Kidney glomerular epithelial cell (primary cell): ENCODE data around the gene CLIP2.
A peak's percentile ranks its signal among the peaks of the same experiment; 100 is the strongest.
"Not testable (repeated sequence)": the region's sequence is repeated elsewhere in the genome, so short reads cannot be mapped to it uniquely, and the experiment has no call there.

Source experiments
- DNase-seq: peaks from one replicate; lab custom pipeline; 2025; lab: John Stamatoyannopoulos, UW

CLIP2 gene

DNA sequence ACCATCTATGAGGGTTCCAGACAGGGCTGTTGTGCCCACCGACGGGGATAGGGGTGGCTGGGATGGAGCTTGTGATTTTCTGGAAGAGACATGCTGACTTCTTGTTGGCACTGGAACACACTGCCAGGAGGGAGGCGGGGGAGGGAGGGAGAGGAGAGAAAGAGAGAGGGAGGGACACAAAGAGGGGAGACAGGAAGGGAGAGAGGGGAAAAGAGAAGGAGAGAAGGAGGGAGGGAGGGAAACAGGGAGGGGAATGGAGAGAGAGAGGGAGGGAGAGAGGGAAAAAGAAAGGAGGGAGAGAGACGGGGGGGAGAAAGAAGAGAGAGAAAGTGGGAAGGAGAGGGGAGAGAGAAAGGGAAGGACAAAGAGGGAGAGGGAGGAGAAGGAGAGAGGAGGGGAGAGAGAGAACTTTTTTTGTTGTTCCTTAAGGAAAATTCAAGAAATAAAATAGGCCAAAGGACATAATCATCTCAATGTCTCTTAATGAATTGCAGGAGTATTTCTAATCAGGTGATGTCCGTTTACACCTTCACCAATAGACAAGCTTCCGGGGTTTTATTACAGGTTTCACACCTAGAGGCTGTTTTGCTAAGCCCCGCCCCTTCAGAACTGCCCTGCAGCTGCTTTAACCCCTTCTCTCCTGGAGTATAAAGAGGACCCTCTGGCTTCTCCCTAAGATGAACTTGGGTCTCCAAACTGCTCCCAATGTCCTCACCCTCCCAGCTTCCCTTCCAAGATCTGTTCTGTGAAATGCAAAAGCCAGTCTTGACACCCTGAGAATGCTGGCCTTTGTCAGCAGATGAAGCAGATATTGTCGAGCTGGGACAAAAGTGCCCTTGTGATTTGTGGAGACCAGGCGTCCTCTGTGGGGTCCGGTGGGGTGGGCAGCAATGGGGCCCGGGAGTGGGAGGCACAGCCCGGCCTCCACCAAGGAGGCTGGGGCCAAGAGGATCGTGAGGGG is 82.5 kb downstream of the CLIP2 start:
- no peak for DNase-seq

DNA sequence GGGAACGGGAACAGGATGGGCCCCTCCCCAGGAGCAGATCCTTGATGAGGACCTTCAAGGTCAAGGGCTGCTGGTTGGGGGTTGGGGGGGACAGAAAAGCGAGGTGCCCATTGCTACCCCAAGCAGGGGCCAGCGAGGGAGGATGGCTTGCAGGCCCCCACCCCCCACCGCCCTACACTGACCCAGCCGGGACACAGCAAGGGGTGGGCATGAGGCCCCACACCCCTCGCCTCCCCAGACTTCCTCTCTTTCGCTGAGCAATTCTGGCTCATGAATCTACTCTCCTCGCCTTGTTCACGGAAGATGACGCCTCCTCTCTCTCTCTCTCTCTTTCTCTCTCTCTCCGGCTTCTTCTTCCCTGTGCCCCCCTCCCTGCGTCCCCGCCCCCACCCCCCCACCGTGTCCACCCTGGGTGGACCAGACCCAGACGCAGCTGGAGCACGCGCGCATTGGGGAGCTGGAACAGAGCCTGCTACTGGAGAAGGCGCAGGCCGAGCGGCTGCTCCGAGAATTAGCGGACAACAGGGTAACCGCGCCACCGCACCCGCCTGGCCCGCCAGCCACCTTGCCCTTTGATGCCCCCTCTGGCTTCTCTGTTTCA is 83.4 kb downstream of the CLIP2 start:
- no peak for DNase-seq

DNA sequence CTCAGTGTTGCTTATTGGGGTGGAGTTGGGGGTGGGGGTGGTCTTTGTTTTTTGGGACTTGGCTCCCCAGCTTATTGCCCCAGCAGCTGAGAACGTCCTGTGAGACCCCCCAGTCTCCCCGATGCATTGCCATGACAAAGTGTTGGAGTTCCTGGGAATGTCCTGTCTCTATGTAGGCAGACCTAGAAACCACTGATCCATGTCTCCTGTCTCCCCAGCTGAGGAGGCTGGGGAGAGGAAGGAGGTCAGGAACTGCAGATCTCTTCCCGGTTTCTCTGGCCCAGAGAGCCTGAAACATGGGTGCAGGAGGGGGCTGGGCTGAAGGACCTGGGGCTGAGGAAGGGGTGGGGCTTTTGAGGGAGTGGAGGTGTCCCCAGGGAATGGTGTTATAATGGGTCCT is 84.3 kb downstream of the CLIP2 start:
- no peak for DNase-seq

DNA sequence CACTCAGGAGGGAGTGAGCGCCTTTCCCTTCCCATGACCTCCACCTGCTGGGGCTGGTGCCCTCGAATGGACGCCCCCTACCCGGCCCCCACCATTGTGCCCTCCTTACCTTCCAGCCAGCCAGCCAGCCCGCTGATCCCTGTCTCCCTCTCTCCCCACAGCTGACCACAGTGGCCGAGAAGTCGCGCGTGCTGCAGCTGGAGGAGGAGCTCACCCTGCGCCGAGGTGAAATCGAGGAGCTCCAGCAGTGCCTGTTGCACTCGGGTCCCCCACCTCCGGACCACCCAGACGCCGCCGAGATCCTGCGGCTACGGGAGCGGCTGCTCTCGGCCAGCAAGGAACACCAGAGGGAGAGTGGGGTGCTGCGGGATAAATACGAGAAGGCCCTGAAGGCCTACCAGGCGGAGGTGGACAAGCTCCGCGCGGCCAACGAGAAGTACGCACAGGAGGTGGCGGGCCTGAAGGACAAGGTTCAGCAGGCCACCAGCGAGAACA is 86.6 kb downstream of the CLIP2 start:
- DNase-seq = no peak

DNA sequence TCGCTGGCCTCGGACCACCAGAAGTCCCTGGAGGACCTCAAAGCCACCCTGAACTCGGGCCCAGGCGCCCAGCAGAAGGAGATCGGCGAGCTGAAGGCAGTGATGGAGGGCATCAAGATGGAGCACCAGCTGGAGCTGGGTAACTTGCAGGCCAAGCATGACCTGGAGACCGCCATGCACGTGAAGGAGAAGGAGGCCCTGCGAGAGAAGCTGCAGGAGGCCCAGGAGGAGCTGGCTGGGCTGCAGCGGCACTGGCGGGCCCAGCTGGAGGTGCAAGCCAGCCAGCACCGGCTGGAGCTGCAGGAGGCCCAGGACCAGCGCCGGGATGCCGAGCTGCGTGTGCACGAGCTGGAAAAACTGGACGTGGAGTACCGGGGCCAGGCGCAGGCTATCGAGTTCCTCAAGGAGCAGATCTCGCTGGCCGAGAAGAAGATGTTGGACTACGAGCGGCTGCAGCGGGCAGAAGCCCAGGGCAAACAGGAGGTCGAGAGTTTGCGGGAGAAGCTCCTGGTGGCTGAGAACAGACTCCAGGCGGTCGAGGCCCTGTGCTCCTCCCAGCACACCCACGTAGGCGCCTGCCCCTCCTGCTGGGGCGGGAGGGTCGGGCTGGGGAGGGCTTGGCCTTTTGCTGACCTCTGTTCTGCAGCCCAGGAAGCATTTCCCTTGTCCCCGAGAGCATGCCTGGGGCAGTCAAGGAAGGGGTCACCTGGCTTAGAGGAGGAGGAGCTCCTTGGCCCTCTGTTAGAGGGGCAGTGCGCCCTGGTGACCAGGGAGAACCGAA is 87.2 kb downstream of the CLIP2 start:
- DNase-seq = no peak

DNA sequence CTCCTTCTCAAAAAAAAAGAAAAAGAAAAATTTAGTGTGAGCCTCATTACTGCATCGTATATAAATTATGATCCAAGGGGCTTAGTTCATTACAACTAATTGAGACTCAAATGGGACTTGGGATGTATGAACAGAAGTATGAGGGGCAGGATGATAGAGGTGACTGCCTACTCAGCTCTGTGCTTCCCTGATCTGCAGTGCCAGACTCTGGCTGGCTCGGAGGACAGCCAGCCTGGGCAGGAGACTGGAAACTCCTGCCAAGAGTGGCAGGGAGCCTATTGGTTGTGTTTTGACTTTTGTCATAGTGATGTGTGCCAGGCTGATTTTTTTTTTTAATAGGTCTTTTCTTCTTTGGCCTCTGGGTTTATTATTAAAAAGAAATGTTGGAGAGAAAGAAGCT is 90.7 kb downstream of the CLIP2 start:
- DNase-seq = no peak

DNA sequence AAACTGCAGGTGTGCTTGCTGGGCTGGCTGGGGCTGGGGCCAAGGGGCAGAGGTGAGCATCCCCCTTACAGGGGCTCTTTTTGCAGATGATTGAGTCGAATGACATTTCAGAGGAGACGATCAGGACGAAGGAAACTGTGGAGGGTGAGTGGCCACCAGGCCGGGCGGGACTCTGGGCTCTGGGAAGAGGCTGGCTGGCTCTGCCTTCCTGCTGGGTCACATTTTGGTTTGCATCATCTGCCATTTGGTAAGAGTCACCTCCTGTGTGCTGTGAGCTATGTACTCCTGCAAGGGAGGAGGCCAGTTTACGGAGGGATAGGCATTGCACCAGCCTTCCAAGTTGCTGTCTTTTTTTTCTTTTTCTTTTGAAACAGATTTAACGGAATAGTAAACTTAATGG is 91.5 kb downstream of the CLIP2 start:
- DNase-seq = no peak

DNA sequence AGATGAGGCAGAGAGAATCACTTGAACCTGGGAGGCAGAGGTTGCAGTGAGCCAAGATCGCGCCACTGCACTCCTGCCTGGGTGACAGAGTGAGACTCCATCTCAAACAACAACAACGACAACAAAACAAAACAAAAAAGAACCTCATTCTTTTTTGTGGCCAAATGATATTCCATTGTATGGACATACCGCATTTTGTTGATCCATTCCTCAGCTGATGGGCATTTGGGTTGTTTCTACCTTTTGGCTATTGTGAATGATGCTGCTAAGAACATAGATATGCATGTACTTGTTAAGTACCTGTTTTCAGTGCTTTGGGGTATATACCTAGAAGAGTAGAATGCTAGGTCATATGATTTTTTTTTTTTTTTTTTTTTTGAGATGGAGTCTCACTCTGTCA is 94.9 kb downstream of the CLIP2 start:
- DNase-seq = not testable (repeated sequence)

DNA sequence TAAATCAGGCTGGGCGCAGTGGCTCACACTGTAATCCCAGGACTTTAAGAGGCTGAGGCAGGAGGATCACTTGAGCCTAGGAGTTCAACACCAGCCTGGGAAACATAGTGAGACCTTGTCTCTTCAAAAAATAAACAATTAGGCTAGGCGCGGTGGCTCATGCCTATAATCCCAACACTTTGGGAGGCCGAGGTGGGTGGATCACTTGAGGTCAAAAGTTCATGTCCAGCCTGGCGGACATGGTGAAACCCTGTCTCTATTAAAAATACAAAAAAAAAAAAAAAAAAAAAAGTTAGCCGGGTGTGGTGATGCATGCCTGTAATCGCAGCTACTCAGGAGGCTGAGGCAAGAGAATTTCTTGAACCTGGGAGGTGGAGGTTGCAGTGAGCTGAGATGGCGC is 95.6 kb downstream of the CLIP2 start:
- DNase-seq = not testable (repeated sequence)

DNA sequence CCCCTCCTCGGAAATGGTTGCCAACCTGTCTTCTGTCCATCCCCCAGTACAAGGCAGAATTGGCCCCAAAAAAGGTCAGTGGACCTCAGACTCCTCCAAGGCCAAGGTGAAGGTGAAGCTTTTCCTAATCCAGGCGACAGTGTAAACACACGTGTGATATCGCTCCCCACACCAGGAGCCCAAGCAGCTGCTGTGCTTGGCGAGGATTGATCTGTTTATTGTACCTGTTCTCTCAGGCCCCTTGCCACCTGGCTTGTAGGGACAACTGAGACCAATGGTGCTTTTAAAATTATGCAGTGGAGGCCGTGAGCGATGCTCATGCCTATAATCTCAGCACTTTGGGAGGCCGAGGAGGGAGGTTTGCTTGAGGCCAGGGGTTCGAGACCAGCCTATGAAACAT is 98.4 kb downstream of the CLIP2 start:
- DNase-seq = no peak

DNA sequence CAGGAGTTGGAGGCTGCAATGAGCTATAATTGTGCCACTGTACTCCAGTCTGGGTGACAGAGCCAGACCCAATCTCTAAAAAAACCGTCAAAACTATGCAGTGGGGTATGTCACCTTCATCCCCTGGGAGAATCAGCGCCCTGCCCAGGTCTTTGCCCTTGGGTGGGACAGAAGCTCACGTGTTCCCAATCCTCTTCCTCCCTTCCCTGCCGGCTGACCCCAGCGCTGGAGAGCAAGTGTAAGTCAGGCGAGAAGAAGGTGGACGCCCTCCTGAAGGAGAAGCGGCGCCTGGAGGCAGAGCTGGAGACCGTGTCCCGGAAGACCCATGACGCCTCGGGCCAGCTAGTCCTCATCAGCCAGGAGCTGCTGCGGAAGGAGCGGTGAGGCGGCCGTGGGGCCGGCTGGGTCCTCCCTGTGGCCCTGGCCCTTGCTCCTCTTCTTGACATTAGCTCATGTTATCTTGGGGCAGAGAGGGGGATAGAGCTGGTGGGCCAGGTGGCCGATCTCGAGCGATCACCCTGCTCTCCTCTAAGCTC is 99.7 kb downstream of the CLIP2 start:
- no peak for DNase-seq

DNA sequence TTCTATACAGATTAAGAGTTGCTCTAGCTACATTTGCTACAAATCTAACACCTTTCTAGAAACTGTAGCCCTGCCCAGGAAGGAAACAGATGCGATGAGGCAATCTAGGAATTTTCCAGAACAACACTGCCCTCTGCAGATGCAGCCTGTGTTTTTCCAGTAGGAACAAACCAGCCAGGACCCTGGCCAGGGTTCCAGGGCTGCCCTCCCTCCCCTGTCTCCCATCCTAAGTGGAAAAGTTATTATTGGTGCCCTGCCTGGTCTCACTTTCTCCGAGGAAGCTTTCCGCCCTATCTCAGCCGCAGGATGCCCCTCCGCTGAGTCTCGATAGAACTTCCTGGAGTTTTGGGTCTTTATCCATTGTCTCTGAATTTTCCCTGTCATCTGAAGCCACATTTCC is 104.5 kb downstream of the CLIP2 start:
- DNase-seq = peak; percentile 40

DNA sequence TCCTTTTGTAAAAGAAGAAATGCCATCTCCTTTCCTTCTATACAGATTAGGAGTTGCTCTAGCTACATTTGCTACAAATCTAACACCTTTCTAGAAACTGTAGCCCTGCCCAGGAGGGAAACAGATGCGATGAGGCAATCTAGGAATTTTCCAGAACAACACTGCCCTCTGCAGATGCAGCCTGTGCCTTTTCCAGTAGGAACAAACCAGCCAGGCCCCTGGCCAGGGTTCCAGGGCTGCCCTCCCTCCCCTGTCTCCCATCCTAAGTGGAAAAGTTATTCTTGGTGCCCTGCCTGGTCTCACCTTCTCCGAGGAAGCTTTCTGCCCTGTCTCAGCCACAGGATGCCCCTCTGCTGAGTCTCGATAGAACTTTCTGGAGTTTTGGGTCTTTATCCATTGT is 105.4 kb downstream of the CLIP2 start:
- peak; percentile 29 for DNase-seq

DNA sequence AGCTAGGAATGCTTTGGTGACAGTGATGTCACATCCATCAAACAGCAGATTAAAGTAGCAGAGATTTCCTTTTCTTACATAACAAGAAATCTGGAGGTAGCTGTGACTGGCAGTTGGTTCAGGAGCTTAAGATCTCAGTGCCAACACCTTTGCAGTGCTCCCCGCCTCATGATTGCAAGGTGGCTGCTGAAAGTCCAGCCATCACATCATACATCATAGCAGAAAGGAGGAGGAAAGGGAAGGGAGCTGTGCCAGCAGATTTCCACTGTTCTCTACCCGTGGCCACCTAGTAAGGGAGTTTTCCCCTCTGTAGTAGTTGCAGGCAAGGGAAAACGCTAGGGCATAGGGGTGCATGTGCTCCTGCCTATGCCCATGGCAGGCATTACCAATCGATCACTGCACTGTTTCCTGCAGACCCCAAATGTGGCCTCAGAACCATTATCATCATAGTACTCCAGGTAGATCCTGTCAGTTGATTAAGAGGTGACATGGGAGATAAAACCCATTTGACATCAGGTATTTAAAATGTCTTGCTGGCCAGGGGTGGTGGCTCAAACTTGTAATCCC is 106.6 kb downstream of the CLIP2 start:
- DNase-seq = no peak

DNA sequence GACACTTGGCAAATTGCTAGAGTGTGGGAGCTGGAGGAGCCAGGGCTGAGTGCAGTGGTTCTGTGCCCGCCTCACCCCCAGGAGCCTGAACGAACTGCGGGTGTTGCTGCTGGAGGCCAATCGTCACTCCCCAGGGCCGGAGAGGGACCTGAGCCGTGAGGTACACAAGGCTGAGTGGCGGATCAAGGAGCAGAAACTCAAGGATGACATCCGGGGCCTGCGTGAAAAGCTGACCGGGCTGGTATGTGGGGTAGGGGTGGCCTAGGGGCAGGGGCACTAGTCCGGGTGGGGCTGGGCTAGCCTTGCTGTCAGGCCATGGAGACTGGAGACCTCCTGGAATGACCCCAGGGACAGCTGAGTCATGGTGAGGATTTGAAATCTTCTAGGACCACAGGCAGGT is 107.8 kb downstream of the CLIP2 start:
- no peak for DNase-seq

DNA sequence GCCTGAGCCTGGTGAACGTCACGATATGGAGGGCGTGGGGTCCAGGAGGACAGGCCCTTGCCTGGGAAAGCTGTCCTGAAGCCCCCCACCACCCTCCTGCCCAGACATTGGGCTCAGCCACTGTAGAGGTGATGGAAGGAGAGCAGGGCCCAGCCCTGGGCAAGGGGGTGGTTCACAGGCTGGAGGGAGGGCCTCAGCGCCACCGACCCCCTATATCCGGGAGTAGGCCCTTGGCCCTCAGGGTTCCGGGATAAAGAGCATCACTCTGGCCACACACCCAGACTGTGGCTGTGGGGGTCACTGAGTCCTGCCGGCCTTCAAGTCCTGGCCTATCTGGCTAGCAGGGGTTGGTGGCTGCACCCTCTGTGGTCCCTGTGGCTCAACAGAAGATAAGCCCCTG is 109.2 kb downstream of the CLIP2 start:
- DNase-seq = no peak

DNA sequence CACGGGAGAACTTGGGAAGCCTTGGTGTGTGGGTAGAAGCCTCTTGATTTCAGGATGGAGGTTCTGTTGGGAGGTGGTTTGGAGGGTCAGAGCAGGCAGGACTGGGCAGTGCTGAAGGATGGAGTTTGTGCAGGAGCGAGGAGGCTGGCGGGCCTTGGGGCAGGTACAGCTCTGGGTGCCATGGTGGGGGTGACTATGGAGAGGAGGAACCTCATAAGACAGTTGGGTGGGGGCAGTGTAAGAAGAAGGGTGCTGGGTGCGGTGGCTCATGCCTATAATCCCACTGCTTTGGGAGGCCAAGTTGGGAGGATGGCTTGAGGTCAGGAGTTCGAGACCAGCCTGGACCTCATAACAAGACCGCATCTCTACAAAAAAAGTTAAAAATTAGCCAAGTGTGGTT is 109.8 kb downstream of the CLIP2 start:
- DNase-seq = no peak

DNA sequence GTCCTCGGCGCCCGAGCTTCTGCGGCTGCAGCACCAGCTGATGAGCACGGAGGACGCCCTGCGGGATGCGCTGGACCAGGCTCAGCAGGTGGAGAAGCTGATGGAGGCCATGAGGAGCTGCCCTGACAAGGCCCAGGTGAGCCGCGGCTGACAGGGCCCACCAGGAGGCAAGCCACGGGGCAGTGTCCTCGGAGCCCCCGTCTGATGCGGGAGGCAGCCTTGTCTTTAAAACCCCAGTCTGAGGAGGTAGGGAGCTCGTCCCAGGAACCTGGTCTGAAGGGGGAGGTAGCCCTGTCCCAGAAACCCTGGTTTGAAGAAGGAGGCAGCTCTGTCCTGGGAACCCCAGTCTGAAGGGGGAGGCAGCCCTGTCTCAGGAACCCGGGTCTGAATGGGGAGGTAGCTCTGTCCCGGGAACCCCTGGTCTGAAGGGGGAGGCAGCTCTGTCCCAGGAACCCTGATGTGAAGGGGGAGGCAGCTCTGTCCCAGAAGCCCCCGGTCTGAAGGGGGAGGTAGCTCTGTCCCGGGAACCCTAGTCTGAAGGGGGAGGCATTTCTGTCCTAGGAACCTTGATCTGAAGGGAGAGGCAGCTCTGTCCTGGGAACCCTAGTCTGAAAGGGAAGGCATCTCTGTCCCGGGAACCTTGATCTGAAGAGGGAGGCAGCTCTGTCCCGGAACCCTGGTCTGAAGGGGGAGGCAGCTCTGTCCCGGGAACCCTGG is 111.4 kb downstream of the CLIP2 start:
- DNase-seq = no peak

DNA sequence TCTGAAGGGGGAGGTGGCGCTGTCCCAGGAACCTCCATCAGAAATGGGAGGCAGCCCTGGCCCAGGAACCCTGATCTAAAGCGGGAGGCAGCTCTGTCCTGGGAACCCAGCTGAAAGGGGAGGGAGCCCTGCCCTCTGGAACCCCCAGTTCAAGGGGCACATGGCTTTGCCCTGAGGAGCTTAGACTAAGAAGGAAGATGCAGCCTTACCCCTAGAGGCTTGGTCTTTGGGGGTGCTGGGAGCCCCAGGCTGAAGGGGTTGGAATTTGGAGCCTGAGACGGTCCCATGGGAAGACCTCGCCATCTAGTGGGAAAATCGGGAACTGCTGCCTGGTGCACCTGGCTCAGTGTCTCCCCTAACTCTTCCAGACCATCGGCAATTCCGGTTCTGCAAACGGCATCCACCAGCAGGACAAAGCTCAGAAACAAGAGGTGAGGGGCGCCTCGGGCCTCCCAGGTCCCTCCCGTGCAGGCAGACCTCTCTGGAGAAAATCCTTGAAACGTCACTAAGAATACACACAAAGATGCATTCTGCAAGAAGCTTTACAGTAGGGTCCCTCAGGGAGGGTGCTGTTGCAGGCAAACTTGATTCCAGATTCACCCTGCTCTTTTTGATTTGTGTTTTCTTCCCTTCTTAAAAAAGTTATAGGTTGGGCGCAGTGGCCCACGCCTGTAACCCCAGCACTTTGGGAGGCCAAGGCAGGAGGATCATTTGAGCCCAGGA is 112.1 kb downstream of the CLIP2 start:
- peak; percentile 44 for DNase-seq

DNA sequence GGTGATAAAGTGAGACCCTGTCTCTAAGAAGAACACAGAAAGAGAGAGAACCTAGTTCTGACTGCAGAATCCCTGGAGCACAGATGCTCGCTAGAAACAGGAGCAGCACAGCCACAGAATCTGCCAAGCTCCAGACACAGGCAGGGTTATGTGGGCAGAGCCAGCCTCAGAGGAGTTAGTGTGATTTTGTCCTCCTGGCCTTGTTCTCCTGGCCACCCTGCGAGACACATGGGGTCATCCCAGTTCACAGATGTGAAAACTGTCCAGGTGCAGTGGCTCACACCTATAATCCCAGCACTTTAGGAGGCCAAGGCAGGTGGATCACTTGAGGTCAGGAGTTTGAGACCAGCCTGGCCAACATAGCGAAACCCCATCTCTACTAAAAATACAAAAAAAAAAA is 113.5 kb downstream of the CLIP2 start:
- DNase-seq = not testable (repeated sequence)
